HG02840 (cell line): Measurements from ENCODE around the gene ARIH1.

ENCODE experiments used
- ATAC-seq: cut with Tn5 transposase; IDR thresholded peaks from one replicate; pipeline ENCODE4 v1.9.1; 2021; ENCODE audit warnings: mild to moderate bottlenecking, moderate library complexity, moderate number of reproducible peaks; ENCODE audit not compliant: unreplicated experiment, low FRiP score

The ARIH1 gene

GRCh38 chr15:72534523-72534922, 60.4 kb downstream of the ARIH1 start:
- ATAC-seq = no peak

- ATAC-seq = no peak
Observed at GRCh38 chr15:72535911-72536310, 61.8 kb downstream of the ARIH1 start.

GRCh38 chr15:72536506-72536905, 62.4 kb downstream of the ARIH1 start:
- ATAC-seq = no peak

GRCh38 chr15:72538931-72539330, 64.8 kb downstream of the ARIH1 start:
- ATAC-seq = no peak

GRCh38 chr15:72540606-72541237, 66.6 kb downstream of the ARIH1 start:
- ATAC-seq = no peak

GRCh38 chr15:72541674-72542073, 67.5 kb downstream of the ARIH1 start:
- ATAC-seq = no peak

GRCh38 chr15:72545156-72545555, 71.0 kb downstream of the ARIH1 start:
- no peak for ATAC-seq

GRCh38 chr15:72554471-72555425, 80.6 kb downstream of the ARIH1 start:
- ATAC-seq = no peak

- ATAC-seq = no peak
Observed at GRCh38 chr15:72559781-72560180, 85.7 kb downstream of the ARIH1 start.

- ATAC-seq = no peak
Observed at GRCh38 chr15:72560458-72560857, 86.3 kb downstream of the ARIH1 start.

- ATAC-seq = no peak
Observed at GRCh38 chr15:72562386-72562785, 88.3 kb downstream of the ARIH1 start.

- ATAC-seq = no peak
Observed at GRCh38 chr15:72562878-72563277, 88.7 kb downstream of the ARIH1 start.

GRCh38 chr15:72564091-72564490, 90.0 kb downstream of the ARIH1 start:
- no peak for ATAC-seq

GRCh38 chr15:72566973-72567372, 92.8 kb downstream of the ARIH1 start:
- ATAC-seq = no peak

GRCh38 chr15:72570059-72570458, 95.9 kb downstream of the ARIH1 start:
- no peak for ATAC-seq

GRCh38 chr15:72579814-72580213, 105.7 kb downstream of the ARIH1 start:
- no peak for ATAC-seq

- no peak for ATAC-seq
Observed at GRCh38 chr15:72584006-72584405, 109.9 kb downstream of the ARIH1 start.

- ATAC-seq = no peak
Observed at GRCh38 chr15:72585025-72585424, 110.9 kb downstream of the ARIH1 start.

- no peak for ATAC-seq
Observed at GRCh38 chr15:72585476-72586058, 111.4 kb downstream of the ARIH1 start.

- ATAC-seq = no peak
Observed at GRCh38 chr15:72588096-72588495, 114.0 kb downstream of the ARIH1 start.

GRCh38 chr15:72590427-72590826, 116.3 kb downstream of the ARIH1 start:
- ATAC-seq = no peak
